Heart left ventricle (tissue), 13 donors: Measurements from ENCODE around the gene PDXK.

Experiments
- CTCF ChIP-seq, 12 donors: fragments of 200-600 bp; sonication (generic) in 4 of 12; IDR thresholded peaks; one replicate each; pipeline versions ENCODE4 v1.5.0 to v1.8.0; 2018 to 2022; ENCODE audit warnings: antibody characterized with exemption in 12 of 12, mild to moderate bottlenecking in 5 of 12
- POLR2A ChIP-seq, 2 donors: fragments of 450-650 bp; IDR thresholded peaks; one replicate each; pipeline ENCODE4 v1.6.1; 2017; ENCODE audit warnings: antibody characterized with exemption in 2 of 2, mild to moderate bottlenecking in 2 of 2, moderate library complexity in 2 of 2
- donor health status: ischemic (EF 13 %, LVEDD 7.1; RV severe dilation, severe dysfunction).
- donor health status: DM: no; HTN: yes; CAD: no.
- donor health status: DM: no; HTN: no; CAD: no.
- donor health status: ischemic (EF 25% LVEDD 6.9; RV normal size, moderate dysfunction).
- donor health status: ischemic (EF 25% LVEDD 5.7; RV mildly dilated, moderate dysfunction).
- donor health status: ischemic (EF 35%, LVEDD 5.7; RV mildly dilated, moderate dysfunction).
- donor health status: nonischemic (EF 11% LVEDD 7.7; RV severe dilation, severe dysfunction).
- donor health status: DM: yes; HTN: yes; CAD: no.
- donor health status: PGD.
- donor health status: ischemic (EF 29% LVEDD 5.4; RV normal size, mild dysfunction).
- donor health status: nonischemic (EF 23%, LVEDD 6.1; RV moderate dilation, normal function).

GRCh38 chr21:43767498-43767983 lies 48.6 kb downstream of the PDXK start:
- TF ChIP-seq POLR2A (IDR thresholded peaks at IDR 0.05) (no peak), CTCF (IDR thresholded peaks at IDR 0.05) (no peak)
